IPS-NIHi7 (cell line): ENCODE data around the gene S1PR1.
"Not testable (repeated sequence)": the region's sequence is repeated elsewhere in the genome, so short reads cannot be mapped to it uniquely, and the experiment has no call there.

Experiments used
- DNase-seq: peaks from one replicate; pipeline ENCODE4 v3.0.0; 2012; ENCODE audit warnings: mixed read lengths; ENCODE audit errors: extremely low spot score

S1PR1 gene

GRCh38 chr1:101219924-101220870, 16.6 kb upstream of the S1PR1 start:
- no peak for DNase-seq

DNA sequence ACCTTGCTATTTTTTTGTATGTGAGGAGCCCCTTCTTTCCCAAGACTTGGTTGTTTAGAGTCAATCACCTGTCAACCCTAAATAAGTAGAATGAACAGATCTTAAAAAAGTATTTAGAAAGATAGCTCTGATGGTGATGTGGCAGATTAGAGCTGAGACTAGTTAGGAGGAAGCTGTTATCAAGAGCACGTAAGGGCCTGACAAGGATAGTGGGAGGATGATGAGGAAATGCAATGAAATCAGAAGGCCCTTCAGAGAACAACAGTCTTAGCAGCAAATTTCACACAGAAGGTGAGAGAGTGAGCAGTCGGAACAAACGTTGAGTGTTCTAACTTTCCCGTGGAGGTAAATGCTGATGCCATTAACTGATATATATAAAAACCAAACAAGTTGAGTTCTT, 15.9 kb upstream of the S1PR1 start:
- no peak for DNase-seq

- no peak for DNase-seq
Observed at GRCh38 chr1:101221945-101222429, 14.8 kb upstream of the S1PR1 start.

DNA sequence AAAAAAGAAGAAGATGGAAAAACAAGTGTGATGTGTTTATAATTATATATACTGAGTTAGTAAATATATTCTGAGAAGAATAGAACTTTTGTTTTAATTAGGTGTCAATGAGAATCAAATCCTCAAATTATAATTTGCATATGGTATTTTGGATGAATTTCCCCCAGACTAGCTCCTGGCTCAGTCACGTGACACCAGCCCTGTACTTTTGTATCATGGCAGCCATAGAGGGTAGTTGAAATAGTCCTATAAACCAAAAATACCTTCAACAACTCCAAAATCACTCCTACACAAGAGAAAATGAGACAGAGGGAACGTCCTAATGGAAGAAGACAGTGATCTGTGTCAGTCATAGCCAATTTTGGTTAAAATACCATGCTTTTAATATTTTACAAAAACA, 9.0 kb upstream of the S1PR1 start:
- DNase-seq = no peak

DNA sequence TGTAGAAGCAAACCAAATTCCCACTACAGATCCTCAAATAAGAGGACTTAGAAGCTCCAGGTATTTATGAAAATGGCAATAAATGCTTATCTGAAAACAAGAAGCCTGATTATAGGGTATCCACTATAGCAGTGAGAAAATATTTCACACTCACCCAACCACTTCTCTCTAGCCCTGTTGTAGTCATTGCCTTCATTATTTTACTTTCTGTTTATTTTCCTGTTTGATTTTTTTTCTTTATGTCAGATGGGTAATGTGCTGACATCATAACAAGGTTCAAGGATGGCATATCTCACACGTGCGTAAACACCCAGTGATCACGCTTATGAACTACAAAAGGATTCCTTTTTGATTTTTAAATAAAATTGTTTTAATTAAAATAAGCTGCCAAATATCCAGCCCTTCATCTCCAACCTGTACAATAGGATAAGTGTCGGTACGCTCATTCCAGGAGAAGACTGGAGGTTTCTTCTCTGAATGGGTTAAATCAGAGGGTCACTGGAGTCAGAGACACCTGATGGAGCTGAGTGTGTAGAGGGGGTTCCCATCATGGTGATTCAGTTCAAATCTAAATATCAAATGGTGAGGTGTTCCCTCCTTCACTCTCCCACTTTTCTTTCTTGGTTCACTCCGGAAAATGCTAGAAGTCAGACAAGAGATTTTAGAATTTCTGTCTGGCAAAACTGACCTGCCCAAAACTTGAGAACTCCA, 8.2 kb upstream of the S1PR1 start:
- DNase-seq = no peak

GRCh38 chr1:101232182-101232581, 4.6 kb upstream of the S1PR1 start:
- not testable (repeated sequence) for DNase-seq

DNA sequence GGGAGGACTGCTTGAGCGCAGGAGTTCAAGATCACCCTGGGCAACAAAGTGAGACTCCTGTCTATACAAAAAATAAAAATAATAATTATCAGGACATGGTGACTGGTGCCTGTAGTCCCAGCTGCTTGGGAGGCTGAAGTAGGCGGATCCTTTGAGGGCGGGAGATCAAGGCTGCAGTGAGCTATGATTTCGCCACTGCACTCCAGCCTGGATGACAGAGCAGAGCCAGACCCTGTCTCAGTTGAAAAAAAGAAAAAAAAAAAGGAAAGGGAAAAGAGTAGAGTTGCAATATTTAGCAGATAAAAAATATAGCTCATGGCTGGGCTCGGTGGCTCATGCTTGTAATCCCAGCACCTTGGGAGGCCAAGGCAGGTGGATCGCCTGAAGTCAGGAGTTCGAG, 3.3 kb upstream of the S1PR1 start:
- DNase-seq = no peak

DNA sequence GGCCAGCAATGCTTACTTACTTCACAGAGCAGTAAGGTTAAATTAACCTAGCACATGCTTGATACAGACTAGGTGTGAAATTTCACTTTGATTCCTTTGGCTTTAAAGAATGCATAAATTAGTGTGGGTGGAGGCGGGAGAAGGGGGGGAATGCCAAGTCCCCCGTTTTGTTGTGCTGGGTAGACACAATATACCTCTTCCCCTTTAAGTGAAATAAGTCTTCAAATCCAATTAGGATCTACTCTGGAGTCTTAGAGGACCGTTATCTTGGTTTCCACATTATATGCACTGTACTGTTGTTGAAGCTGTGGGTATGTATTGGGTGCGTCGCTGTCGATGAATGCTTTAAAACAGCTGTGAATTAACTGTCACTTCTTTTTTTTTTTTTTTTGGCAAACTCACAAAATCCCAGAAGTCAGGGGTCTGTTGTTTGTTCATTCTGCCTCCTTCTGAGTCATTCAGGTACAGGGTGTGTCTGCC, 1.6 kb upstream of the S1PR1 start:
- no peak for DNase-seq

DNA sequence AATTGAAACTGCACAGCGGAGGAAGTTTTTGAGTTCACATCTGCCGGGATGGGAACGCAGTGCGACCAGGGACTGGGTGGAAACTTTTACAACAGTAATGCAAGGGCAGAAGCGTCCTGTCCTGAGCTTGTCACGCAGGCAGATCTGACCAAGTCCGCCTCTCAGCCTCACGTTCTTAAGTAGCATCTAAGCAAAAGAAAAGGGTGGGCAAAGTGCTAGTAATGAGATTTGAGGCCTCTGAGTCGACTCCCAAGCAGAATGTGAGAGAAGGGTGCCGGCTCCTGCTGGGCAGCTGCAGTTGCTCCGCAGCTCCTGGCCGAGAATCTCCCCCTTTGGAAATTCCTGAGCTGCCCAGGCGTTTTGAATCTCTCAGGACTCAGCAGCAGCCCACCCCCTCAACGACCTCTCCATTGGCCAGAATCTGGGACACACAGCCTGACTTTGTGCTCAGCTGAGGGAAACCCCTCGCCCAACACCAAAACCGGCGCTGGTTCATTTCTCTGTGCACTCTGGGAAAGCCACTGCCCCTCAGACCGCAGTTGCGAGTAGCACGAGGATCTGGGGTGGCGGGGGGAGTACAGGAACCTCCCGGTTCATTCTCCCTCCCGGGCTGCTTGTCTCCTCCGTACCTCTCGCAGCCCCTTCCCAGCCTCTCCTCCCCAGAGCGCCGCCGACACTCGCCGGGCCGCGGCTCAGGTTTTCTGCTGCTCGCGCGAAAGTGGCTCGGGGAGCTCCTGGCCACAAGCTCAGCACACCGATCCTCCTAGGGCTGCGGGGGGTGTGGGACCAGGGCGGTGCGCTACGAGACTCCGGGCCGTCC, 913 bp upstream of the S1PR1 start:
- DNase-seq = peak; percentile 34

- DNase-seq = no peak
Observed at GRCh38 chr1:101237229-101237837, 514 bp downstream of the S1PR1 start.

- peak; percentile 12 for DNase-seq
Observed at GRCh38 chr1:101238031-101238628, 1.3 kb downstream of the S1PR1 start.

- DNase-seq = peak; percentile 86
Observed at GRCh38 chr1:101238681-101239094, 1.9 kb downstream of the S1PR1 start.

- no peak for DNase-seq
Observed at GRCh38 chr1:101239095-101240040, 2.5 kb downstream of the S1PR1 start.

DNA sequence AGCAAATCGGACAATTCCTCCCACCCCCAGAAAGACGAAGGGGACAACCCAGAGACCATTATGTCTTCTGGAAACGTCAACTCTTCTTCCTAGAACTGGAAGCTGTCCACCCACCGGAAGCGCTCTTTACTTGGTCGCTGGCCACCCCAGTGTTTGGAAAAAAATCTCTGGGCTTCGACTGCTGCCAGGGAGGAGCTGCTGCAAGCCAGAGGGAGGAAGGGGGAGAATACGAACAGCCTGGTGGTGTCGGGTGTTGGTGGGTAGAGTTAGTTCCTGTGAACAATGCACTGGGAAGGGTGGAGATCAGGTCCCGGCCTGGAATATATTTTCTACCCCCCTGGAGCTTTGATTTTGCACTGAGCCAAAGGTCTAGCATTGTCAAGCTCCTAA, 3.2 kb downstream of the S1PR1 start:
- no peak for DNase-seq

DNA sequence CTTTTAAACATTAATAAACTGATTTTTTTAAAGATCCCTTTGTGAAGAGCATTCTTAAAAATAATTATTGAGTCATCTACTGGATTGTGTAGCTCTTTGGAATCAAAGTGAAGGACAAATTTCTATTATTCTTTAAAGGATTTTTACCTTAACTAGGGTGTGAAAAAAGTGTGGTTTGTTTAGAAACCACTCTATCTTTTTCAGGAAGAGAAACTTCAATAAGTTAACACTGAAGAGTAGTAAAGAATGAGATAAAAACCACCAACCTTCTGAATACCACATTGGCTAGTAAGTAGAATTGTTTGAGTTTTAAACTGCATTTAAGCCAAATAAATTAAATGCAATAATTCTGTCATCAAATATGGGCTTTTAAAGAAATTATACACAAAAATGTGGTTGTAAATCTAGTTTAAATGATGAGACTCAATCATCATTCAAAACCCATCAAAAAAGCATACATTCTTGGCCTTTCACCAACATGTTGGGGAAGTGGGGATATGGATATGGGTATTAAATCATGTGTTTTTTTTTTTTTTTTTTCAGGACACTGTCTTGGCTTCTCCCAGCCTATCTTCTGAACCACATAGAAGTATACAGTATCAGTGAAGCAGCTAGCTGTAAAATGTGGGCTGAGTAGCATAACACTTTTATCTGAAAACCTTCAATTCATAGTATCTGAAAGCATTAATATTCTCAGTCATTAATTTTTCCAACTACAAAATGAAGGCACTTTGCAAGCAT, 4.8 kb downstream of the S1PR1 start:
- DNase-seq = no peak

DNA sequence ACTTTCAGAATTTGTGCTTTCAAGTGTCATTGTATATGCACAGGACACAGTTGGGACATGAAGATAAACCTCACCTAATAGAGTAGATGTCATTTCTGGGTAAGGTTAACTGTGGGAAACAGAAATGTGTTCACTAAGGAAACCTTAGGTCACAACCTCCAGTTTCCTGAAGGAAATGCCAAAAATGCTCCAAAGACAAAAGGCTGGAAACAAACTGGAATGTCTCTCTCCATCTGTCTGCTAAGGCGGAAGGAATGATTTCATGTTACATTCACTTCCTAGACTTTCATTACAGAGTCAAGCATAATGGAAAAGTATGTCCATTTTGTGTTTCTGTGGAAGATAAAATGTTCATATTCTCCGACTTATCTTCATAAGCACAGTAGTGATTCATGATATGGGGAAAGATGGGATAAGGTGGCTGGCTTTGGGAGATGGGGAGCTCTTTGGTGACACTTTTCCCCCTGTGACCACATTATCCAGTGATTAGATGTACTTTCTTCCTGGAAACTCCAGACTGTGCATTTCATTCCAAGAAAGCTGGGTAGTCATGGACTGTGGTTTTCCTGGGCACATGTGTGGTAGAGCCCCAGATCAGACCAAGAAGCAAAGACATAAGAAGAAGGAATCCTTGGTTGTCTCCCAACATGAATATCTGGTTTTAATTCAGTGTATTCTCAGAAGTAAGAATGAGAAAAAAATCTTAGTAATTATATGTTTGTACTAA, 5.7 kb downstream of the S1PR1 start:
- no peak for DNase-seq

DNA sequence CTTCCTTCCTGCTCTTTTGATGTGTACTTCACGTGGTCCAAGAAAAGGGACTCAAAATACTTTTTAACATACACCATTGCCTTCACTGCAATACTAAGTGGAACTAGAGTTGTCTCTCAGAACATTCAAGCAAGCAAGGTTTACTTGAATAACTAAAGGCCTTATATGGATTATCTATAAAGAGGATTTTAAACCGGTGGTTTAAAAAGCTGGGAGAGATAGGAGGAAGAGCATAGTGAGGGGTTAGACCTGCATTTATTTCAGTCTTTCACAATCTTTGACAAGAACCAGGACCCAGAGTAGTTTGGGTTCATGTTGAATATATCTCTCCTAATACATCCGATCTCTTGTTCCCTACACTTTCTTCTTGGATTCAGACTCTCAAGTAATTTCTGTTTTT, 6.9 kb downstream of the S1PR1 start:
- no peak for DNase-seq

- DNase-seq = no peak
Observed at GRCh38 chr1:101244842-101245241, 8.0 kb downstream of the S1PR1 start.
